ENCODE results near the gene SFRP2.

Gene SFRP2

DNA sequence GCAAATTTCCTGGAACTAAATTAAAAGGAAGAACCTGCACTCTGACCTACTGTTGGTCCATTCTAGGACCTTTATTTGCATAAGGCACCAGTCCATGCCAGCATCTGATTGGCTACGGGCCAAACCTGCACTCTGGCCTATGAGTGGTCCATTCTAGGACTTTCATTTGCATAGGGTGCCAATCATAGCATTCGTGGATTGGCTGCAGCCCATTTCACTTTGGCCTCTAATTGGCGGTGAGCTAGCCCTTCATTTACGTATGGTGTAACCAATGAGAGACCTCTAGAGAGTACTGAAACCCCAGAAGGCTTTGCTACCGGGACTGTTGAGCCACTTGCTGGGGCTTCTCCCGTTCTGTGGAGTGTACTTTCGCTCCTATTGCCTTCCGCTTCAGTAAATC lies 23.0 kb downstream of the SFRP2 start:
- DNase-seq: no peak

DNA sequence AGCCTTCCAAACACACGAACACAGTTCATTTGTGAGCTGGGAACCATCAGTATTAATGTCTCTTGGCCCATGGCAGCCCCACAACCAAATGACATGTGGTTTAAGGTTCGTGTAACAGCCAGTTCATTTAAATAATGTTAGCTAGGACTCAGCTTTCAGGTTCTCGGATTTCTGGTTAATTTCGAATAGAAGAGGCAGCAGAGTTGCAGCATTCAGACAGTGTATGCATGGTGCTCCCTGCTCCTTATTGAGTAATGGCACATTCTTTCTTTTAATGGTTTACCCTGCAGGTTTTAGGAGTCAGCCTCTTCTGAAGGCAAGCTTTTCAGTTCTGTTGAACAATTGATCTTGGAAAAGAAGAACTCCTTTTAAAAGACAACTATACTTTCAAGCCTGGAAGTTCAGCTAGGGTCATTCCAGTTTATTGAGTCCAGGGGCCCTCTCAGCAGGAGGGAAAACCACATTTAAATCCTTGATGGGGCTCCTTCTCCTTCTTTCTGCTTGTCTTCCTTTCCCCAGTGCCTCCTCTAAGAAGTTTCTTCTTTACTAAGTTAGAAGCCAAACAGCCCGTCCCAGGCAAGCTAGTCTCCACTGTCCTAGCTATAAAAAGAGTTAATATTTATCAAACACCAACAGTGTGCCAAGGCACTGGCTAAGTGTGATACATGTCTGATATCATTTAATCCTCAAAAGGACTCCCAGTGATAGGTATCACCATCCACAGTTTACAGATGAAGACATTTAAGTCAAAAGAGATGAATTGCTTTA lies 24.1 kb downstream of the SFRP2 start:
- DNase-seq: no peak

DNA sequence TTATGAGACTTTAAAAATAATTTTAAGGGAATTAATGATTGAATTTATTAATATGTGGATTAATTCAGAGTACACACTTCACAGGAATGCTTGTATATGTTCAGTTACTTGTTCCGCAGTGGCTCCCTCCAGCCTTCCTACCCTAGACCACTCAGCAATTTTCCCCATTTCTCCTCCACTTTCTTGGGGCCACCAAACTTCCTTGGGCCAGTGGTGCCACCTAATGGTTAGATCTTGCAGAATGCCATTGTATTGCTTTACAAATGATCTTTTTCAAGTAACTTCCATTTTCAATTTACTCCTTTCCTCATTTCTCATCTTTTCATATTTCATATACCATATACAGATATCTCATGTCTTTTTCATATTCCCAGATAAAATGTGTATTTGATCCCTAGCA lies 25.5 kb downstream of the SFRP2 start:
- DNase-seq: no peak

DNA sequence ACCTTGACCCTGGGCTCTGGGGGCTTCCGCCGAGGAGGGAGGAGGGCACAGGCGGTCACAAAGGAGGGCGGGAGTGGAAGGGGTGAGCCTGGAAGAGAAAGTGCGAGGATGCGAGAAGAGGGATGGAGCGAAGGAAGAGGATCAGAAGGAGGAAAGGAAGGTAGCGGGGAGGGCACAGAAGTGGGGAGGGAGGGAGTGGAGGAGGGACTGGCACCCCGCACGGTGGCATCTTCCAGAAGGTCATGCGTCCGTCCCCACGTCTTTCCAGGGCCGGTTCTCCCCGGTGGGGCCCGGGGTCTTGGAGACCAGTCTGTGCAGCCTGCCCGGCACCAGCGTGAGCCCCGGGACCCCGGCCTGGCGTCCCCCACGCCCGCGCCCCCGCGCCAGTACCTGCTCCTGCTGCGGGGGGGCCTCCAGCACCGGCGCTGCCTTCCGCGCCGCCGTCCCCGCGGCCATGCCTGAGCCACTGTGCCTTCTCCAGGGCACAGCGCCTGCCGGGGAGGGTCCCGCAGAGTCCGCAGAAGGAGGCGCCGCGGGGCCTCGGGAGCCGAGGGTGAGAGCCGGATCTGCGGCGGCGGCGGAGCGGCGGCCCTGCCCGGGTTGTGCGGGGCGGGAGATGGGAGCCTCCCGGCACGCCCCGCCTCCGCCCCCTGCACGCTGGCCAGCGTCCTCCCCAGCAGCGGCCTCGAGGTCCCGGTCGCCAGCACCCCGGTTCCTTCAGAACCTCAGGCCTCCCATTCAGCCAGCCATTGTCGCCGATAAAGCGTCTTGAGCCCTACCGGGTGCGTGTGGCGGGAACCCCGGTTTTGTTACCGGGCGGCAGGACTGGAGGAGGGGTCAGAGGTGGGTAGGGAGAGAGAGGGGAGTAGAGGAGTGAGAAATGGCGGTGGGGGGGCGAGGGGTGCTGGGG lies 29.2 kb downstream of the SFRP2 start, which contains the start of gene RNF175:
Gene RNF175 (minus strand): TSS at position 618 of the 910 bp plus-strand sequence. CDS start 162 bp downstream, at position 456.
- no peak for DNase-seq

DNA sequence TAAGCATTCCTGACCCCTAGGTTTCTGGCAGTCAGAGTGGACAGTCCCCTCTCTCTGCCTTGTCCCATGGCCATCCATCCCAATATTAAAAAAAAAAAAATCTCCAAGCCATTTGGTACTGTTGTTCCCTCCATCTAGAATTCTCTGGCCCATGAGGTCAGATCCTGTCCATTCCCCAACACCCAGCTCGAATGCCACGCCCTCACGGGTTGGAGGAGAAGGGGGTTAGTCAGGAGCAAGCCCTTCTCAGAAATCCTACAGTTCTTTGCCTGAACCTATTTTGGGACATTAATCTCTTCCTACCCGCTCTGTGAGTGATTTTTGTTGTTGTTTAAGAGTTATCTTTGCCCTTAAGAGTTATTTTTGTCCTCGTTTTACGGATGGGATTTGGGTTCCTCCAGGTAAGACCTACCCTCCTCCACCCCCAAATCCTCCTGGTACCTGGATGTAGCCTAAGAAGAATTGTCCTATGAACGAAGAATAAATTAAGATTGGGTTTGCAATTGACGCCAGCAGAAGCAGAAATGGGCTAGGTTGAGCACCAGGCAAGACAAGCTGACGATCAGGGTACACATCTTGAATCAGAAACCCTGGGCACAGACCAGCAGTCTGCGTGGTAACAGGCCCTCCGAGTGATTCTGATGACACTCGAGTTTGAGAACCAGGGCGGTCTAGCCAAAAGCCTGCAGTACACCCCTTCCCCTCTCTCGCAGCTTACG lies 30.0 kb downstream of the SFRP2 start:
- no peak for DNase-seq

DNA sequence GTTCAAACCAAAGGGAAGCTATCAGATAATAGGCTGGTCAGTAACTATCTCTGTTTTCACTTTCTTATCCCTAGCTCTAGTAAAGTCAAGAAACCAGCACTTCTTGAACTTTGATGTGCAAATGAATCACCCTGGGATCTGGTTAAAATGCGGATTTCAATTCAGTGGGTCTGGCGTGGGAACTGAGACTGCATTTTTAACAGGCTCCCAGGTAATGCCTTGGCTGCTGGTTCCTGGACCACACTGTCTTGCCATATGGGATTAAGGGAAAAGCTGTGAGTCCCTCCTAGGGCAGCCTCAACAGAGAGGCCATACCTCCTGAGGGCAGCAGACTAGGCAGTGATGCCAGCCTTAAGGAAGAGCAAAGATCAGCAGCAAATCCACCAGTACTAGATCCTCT lies 30.7 kb downstream of the SFRP2 start:
- no peak for DNase-seq

DNA sequence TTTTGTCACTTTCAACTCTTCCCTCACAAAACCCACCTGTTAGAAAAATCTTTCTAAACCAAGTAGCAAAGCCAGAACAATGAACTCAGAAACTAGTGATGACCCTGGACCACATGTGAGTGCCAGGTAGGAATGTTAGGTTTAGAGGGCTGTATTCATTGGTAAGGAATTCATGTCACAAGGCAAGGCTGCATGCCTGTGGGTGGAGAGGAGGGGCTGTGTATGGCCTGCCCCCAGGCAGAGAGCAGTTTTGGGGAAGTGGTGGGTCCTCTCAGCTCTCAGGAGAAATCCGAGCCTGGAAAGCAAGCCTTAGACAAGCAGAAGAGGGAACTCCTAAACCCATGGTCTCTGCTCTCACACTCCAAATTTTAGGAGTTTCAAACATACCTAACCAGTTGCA lies 31.5 kb downstream of the SFRP2 start:
- DNase-seq: no peak

DNA sequence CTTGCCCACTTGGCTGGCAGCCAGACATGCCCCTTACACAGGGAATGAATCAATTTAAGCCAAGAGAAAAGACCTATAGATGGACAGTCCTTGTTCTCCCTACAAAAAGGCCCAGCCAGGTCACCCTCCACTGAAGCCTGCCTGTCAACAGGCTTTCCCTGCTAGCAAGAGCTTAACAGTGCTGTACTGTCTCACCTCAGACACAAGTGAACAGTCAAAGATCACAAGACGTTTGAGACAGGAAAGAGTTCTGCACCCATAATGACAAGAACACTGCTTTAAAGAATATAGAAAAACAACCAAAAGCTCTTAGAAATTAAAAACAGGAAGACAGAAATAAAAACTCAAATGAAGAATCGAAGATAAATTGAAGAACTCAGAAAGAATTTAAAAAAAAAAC lies 33.7 kb downstream of the SFRP2 start:
- no peak for DNase-seq

DNA sequence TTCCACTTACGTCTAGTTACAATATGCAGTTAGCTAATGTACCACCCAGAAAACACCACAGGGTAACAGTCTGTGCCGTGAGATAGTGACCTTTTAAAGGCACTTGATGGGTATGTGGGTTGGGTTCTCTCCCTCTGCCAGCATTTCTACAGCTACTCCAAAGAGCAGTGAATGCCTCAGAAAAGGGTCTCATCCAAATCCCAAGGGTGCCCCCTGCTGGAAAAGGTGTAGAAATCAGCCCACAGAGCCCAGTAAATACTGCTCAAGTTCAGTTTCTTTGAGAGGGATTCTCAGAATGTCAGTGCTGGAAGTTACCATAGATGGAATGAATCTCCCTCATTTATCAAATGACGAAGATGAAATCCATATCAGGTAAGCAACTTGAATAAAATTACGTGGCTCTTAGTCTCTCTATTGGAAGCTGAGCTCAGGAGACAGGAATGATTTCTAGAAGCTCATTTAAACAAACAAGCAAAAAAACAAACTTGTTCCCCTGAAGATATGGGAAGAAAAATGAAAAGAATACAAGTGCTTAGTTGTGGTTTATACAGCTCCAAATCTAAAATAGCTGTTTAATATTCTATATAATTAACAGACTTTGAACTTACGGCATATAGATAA lies 38.6 kb downstream of the SFRP2 start:
- peak; percentile 58 for DNase-seq

DNA sequence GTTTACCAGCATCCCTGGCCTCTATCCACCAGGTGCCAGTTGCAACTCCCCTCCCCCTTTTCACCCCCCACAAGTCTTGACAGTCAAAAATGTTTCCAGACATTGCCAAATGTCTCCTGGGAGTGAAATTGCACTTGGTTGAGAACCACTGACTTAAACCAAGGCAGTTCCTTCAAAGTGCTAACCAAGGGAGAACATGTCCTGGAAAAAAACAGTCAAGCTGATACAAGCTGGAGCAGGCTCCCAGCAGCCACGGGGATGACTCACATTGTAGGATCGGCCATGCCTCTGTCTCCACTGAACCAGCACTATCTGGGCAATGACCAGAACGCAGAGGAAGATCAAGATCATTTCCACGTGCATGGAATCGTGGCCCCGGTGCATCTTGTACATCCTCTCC lies 40.5 kb downstream of the SFRP2 start:
- DNase-seq: no peak

DNA sequence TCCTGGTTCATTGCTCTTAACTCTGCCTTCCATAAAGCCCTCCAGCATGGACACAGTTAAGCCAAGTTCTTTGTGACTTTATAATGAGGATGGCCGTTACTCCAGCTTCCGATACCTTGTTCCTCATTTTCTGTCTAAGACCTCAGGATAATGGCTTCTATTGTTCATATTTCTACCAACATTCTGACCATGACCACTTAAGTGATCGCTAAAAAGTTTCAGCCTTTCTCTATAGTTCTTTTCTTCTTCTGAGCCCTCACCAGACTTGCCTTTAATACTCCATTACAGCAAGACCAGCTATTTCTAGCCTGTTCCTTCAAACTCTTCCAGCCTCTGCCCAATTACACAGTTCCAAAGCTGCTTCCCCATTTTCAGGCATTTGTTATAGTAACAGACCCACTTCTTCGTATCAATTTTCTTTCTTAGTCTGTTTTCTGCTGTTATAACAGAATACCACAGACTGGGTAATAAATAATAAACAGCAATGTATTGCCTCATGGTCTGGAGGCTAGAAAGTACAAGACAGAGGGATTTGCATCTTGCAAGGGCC lies 41.4 kb downstream of the SFRP2 start:
- DNase-seq: no peak

DNA sequence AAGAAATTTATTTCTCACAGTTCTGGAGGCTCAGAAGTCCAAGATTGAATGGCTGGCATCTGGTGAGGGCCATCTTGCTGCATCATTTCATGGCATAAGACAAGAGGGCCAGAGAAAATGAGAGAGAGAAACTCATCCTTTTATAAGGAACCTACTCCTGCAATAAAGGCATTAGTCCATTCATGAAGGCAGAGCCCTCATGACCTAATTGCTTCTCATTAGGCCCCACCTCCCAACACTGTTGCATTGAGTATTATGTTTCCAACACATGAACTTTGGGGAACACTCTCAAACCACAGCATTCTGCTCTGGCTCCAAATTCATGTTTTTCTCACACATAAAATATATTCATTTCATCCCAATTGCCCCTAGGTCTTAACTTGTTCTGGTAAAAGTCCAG lies 43.2 kb downstream of the SFRP2 start:
- DNase-seq: no peak

DNA sequence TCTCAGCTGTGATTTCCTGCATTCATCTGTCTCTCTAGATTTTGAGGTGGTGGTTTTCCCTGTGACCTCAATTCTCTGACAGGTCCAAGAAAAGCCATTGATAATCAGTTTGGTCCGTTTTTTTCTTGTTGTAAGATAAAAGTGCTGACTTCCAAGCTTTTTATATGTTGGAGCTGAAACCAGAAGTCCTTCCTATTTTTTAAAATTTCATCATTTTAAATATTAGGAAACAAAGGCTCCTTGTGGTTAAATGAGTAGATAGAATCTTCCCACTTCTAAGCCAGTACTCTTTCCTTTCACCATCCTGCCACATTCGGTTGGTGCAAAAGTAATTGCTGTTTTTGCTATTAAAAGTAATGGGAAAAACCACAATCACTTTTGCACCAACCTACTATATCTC lies 47.3 kb downstream of the SFRP2 start:
- no peak for DNase-seq

DNA sequence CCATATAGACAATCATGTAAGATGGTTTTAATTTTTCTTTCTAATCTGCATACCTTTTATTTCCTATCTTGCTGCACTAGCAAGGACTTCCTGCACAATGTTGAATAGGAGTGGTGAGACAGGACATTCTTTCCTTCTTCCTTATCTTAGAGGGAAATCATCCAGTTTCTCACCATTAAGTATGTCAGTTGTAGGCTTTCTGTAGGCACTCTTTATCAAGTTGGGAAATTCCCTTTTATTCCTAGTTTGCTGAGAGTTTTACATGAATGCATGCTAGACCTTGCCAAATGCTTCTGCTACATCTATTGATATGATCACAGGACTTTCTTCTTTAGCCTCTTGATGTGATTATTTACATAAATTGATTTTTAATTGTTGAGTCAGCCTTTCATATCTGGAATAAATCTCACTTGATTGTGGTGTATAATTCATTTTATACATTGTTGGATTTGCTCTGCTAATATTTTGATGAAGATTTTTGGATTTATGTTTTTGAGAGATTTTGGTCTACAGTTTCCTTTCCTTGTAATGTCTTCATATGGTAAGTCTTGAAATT lies 52.9 kb downstream of the SFRP2 start:
- DNase-seq: no peak

DNA sequence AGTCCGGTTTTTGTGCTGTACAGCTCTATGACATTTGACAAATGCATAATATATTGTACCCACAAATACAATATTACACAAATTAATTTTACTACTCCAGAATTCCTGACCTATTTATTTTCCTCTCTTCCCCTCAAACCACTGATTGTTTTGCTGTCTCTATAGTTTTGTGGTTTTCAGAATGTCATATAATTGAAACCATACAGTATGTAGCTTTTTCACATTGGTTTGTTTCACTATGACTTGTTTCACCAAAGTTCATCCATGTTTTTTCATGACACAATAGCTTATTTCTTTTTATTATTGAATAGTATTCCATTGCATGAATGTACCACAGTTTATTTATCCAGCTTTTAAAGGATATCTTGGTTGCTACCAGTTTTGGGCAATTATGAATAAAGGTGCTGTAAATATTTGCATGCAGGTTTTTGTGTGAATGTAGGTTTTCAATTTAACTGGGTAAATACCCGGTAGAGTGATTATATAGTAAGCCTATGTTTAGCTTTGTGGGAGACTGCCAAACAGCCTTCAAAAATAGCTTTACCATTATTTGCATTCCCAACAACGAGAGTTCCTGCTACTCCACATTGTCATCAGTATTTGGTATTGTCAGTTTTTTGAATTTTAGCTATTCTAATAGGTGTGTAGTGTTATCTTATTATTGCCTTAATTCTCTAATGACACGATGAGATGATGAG lies 55.0 kb downstream of the SFRP2 start:
- DNase-seq: no peak

DNA sequence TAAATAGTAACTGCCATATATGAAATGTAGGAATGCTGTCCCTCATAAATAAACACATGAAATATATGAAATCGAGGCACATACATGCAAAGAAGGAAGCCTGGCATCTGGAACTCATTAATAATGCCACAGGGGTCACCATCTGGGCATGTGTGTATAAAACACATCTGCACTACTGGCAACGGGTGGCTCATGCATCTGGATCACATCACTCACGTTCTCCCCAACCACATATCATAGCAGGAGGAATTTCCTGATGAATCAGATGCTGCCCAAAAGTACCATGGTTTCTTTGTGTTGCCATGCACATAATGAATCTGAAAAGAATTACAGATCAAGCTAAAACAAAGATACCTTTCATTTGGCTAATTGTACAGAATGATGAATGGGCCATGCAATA lies 57.6 kb downstream of the SFRP2 start:
- DNase-seq: no peak

Data from COR-L47 (cell line).